ENCODE results near the gene HEPHL1.
A peak's percentile ranks its signal among the peaks of the same experiment; 100 is the strongest.

Gene HEPHL1

DNA sequence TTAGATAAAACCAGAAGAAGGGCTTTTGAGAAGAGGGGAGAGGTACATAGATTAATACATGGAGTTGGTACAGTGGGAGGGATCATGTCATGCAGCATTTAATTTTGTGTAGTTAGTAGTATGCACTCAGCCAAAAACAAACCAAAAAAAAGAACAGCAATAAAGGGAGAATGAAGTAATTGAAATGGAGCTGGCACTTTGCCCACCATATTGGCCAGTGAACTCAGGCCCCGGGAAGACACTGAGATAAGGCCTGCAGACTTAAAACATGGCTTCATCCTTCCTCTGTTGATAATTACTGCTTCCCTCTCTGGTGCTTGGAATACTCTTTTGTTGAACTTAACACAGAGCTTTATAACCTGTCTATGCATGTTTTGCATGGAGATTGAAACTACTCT is 110.6 kb downstream of the HEPHL1 start:
- peak; percentile 41 for DNase-seq

DNA sequence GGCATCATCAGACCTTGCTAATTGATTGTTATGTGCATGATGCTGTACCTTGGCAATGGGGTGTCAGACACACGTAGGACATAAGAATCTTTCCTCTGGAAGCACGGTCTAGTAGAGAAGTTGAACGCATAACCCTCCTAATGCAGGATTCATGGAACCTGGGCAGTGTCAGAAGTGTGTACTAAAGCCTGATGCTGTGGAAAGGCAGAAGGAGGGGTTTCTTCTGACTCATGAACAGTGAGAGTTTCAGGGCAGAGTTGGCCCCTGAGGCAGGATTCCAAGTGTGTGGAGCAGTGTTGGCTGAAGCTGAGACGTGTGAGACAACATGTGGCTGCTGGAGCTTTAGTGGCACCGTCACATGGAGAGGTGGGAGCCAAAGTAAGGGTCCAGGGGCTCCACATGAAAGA is 111.0 kb downstream of the HEPHL1 start:
- DNase-seq: peak; percentile 44

DNA sequence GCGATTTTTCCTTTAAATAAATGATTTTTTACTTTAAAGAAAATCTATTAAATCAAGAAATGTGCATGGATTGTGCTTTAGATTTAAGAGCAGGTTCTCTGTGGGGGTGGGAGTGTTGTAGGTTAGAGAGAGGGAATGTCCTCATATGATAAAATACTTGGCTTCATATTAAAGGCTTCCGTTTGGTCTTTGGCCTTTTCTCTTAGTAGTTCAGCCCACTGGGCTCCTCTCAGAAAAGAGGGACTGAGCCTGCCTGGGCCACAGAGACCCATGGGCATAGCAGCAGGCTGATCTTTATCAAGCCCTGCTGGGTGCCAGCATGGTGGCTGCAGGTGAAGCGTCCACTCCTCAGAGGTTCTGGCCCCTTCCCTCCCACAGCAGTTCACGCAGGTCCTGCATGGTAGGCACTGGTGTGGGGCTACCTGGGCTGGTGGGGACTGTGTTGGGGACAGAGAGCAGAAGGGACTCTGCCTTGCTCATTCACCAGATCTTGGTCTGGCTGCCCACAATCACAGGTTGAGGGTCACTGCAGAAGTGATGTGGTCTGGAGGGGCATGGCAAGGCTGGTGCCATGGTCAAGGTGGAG is 111.8 kb downstream of the HEPHL1 start:
- DNase-seq: no peak

DNA sequence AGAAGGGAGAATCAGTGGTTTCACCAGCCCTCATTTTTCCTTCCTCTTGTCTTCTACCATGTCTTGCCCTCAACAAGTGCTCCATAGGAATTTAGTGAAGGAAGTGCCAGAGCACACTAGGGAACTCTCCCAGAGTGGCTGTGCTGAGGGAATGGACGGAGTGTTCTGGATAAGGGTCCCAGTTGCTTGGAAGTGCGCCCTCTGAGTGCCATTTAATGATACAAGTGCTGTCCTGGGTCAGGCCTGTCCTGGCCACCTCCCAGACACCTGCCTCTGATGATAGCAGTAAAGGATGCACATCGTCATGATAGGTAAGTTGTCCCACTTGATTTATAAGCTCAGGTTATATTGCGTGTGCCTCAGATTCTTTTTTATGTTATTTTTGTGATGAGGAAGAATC is 112.6 kb downstream of the HEPHL1 start:
- no peak for DNase-seq

DNA sequence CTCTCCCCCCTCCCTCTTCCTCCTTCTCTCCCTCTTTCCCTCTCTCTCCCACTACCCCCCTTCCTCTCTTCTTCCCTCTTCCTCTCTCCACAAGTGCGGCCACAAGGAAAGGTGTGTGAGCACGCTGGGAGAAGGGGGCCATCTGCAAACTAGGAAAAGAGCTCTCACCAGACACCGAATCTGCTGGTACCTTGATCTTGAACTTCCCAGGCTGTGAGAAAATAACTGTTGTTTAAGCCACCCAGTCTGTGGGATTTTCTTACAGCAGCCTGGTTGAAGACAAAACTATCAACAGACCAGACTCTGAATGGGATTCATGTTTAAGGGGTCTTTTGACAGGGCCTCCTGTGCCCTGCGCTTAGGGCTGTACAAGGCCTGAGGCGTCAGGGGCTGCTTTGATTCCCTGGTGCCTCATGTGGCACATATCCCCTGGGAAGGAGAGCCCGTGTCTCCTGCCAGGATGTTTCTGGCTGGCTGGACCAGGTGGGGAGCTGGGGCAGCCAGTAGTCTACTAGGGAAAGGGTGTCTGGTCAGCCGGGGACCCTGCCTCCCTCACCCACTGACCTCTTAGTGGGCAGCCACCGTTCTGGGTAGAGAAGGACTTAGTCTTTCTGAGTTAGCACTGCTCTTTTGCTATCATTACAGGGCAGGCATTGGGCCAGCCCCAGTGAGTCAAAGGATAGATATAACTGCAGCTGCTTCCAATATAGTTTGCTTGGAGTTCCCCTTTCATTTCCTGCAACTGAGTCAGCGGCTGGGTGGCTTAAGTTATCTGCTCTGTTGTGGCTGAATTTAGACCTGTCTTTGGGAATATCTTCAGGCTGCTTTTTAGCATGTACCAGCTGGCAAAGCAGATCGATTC is 113.7 kb downstream of the HEPHL1 start:
- DNase-seq: peak; percentile 31

DNA sequence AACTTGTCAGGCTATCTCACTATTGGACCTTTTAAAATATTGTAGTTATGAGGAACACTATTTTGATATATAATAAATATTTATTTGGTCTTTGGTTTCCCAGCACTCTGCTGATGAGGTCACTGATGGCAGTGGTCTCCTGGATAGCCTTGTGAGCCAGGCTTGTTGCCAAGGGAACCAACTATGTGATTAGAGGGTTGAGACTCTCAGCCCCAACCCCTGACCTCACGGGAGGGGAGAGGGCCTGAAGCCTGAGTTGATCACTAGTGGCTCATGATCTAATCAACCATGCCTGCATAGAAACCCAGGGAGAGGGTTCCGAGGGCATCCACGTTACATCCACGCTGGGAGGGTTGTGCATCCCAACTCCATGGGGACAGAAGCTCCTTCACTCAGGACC is 118.3 kb downstream of the HEPHL1 start:
- peak; percentile 77 for DNase-seq

DNA sequence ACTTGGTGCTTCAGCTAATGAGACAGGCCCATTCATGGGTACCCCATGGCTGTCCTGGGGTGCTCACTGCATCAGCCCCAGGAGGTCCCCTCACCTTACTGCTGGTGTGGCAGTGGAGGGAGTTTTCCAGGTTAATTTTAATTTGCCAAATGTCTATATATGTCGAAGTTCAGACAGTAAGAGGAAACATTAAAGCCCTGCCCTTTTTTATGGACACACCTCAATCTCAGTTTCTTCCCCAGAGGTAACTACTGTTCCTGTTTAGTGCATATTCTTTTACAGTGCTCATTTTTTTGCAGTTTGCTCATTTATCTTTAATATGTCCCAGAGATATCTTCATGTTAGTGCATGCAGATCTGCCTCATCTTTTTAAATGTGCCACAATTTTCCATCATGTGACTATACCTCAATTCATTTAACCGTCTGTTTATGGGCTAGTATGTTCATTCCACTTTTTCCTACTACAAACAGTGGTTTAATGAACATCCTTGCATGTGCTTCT is 119.1 kb downstream of the HEPHL1 start:
- DNase-seq: no peak

DNA sequence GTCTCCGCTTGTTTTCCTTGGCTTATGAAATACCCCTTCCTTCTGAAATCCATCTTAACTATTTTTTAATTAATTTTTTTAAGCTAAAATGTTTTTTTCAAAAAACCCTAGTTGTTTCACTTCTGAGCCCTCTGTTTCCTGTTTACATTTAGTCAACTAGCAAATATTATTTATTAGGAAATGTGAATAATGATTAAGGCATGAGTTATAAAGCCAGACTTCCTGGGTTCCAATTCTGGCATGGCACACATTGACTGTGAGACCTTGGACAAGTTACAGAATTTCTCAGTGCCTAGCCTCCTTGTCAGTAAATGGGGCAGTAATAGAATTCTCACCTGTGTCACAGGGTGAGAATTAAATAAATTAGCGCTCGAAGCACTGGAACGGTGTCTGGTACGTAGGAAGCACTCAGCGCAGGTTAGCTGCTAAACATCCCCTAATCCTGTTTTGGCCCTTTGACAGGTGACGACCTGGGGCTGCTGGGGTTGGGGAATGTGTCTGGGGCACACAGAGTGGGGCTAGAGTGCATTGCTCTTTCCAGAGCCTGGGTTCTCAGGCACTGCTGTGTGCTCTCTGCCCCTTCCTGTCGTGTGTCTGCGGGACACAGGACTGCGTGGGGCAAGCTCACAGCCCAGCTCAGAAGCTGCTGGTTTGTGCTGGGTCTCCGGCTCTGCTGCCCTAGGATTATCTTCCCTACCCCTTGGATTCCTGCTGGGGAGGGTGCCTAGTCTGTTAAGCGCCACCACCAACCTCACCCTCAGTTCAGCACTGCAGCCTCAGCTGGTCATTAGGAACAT is 120.6 kb downstream of the HEPHL1 start:
- no peak for DNase-seq

DNA sequence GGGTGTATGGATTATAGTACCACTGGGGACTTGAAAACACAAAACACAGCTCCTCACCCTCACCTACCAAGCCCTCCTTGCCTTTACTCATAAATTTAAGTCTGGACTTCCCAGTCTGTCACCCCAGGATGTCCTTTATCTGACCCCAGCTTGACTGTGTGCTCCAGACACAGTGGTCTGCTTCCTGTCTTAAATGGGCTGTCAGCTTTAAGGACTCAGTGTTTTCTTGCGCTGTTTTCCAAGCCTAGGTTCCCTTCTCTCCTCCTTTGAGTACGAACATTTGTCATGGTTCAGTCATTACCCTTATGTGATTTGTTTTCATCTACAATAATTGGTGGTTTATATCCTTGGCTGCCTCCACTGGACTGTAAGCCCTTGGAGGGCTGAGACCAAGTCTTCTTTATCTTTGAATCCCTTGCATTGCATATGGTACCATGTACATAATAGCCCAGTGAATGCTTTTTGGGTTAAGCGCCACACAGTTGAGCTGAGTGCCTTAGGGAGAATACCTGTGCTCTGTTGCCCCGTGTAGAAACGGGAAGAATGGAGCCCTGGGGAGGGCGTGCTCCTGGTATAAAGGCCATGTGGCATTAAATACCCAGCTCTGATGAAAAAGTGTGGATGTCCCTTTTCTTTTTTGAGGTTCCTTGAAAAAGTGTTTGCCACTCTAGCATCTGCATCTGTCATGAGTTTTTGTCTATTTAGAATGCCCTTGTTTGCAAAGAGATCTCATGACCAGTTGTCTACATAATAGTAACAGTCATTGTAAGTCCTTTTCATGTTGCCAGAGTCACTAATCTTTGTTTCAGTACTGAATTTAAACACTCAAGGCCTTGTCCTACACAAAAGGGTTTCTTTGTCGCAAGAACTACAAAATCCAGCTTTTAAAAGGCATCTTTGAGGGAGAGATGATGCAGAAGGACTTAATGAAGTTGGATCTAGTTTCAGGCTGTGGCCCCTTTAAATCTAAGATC is 121.4 kb downstream of the HEPHL1 start:
- DNase-seq: no peak

DNA sequence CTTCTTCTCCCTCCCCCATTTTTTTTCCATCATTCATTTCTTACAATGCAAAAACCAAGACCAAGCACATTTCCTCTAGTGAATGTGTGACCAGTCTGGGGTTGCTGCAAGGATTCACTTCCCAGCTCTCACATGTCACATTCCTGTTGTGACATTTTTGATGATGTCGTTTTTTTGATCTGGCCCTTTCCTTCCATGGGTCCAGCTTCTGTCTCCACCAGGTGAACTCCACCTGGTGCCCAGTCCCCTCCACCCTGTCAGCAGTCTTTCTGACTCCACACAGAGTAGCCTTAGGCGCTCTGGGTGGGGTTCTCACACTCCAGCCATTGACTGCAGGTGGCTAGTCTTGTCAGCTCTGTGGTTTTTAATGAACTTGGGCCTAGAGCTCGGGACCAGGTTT is 123.1 kb downstream of the HEPHL1 start:
- DNase-seq: no peak

DNA sequence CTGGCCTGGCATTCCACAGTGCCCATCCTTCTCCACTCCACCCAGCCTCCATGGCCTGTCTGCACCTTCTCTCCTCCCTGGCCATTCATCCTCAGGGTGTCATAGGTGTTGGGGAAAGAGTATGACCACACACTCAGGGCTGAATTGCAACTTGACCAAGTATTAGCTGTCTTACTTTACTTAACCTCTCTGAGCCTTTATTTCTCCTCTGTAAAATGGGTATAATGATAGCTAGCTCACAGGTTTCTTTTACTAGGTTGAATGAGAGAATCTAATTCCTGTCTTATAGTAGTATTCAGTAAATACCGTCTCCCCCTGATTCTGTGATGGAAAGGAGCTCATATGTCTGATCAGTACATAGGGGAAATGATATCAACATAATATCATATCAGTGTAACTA is 123.5 kb downstream of the HEPHL1 start:
- DNase-seq: no peak

DNA sequence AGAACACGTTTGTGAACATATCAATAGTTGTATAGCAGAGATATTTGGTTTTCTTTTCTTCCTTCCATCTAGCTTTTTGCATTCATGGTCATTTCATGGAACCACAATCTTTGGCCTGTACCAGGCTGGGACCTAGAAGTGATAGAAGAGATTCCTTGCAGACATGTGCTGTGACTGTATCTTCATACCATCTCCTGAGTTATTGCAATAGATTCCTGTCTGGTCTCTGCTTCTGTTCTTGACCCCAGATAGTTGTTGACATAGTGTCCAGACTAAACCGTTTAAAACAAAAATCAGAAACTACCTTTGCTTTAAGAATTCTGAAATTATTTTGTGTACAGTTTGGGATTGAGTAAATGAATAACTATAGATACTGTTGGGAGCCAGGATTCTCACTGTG is 124.3 kb downstream of the HEPHL1 start:
- no peak for DNase-seq

DNA sequence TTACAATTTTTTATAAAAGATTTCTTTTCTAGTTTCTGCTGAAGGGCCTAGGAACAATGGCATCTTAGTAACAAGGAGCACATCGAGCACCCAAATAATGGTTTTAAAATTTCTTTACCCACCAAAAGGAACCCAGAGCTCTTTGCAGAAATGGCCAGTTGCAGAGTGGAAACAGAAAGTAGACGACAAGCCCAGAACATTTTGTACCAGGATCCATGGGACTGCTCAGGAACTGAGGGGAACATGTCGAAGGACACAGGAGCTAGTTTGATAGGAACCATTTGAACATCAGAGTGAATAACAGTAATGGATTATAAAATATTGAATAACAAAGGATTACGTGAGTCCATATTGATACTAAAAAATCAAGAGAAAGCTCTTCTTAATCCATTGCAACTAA is 124.8 kb downstream of the HEPHL1 start:
- no peak for DNase-seq

DNA sequence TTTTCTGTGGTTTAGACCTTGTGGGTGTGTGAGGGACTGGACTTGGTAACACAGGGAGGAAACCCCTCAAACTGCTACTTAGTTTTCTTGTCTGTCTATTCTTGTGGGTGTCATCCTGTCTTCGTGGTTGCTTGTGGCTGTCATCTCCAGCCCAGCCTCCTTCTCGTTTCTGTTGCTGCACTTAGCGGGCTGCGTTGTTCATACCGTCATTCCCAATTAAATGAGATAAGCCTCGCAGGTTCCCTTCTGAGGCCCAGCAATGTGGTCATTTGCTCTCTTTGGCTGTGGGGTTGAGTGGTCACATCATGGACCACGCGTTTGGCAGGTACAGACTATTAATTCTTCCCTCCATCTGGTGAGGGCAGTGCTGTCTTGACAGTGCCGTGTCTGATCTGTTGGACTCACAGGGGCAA is 126.3 kb downstream of the HEPHL1 start:
- DNase-seq: no peak

DNA sequence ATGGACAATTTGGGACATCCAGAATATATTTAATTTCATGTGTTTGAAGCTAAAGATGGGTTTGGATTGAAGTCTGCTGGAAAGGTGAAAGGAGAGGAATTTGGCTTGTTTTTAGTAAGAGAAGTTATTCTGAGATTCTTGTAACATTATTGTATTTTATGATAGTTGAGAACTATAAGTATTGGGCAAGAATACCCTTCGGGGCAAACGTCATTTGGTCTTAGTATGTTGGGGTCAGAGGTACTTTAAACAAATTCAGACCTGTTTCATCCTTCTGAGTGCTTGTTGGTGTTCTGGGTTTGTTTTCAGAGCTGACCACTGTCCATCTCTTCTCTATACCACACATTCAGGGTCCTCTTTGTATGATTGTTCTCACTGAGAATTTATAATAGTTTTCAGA is 127.0 kb downstream of the HEPHL1 start:
- no peak for DNase-seq

DNA sequence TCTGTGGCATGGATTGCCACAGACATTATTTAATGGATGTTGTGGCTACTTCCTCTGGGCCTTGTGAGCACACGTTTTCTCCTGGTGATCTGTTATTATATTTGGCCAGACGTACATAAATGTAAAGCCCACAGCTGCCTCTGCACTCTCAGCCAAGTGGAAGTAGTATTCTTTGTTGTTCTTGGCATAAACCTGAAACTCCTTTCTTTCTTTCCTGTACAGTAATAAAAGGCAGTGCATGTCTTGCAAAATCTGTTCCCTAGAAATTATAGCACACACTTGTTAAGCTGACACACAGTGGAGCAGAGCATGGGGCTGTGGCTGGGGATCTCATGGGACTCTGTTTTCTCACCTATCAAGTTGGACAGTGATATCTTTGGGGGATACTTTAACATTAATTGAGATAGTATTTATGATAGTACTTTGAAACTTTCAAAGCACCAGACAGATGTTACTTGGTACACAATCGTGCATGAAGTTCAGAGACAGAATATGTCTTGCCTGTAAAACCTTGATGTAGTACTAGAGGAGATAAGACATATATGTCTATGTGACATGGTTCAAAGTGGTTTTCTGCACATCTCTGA is 128.4 kb downstream of the HEPHL1 start:
- DNase-seq: no peak

DNA sequence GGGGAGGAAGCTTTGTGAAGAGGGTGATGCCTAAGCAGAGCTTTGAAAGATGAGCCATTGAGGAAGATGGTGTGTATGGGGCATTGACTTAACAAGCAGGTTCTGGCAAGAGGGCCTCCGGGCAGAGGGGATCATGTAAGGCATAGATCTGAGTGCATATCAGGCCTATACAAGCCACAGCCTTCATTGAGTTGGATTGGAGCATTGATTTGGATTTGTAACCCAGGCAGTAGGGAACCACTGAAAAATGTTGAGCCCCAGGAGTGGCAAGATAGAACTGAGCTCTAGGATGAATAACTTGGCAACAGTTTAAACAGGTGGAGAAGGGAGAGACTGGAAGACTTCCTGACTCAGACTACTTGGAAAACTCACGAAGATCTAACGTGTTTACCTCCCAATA is 128.9 kb downstream of the HEPHL1 start:
- DNase-seq: no peak

DNA sequence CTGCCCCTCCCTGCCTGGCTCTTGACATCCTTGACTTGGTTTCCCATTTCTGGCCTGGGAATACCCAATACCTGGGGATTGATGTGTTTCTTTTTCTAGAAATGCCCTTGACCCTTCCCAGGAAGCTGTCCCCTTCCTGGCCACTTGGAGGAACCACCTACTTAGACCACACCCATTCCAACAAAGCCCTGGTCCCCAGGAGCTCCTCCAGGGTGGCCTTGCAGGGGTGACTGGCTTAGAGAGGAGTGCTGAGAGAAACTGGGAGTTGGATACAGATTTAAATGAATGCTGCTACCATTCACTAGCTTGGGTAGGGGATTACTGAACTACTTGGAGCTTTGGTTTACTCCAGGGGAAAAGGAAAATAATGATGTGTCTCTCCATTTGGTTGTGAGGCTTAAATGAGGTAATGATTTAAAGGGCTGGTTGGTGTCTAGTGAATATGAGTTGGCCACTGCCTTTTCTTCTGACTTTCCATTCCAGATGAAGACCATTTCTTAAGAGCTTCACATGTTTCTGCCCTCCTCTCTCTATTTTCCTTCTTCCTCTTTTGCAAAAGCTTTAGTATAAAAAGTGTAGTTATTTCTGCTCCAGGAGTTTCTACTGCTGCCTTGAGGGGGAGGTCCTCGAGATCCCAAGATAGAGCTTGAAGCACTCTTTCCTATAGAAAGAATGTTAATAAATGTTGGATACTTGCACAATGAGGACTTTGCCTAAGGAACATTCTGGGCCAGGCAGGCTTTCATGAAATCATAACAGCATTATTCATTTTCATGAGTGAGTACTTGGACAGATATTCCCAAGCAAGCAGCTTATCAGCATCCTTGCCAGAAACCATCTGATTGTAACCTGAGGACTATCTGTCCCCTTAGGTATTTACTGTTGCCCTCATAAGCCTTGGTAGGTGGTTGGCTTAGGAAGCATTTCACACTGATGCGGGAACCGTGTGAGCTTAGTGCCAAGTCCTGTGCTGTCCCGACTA is 129.8 kb downstream of the HEPHL1 start:
- DNase-seq: no peak

DNA sequence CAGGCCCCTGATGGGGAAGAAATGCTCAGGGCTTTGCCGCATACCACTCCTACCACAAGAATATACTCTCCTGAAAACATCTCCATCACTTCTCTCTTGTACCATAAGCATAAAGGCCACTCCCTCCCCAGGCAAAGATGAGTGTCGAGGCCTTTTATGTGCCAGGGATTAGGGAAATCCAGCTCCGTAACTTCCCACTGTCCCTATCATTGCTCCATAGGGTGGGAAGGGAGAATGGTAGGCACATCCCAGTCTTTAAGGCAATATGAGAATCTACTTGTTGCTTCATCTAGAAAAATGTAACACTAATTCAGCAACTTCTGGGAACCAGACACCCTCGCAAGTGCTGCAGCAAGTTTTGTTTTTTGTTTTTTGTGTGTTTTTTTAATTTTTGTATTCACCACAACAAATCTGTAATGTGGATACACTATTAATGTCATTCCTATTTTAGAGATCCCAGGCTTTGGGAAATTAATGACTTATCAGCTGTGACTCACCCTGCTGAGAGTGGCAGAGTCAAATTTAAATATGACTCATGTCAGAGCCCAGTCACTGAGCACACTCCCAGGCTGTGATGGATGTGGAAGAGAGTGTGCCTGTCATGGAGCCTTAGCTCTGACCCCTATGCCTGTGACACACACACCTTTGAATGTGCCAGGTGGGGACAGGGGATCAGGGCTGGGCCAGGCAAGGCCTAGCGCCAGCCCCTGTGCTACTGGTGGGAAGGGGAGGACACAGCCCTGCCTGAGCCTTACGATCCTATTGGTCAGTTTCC is 130.9 kb downstream of the HEPHL1 start:
- no peak for DNase-seq

DNA sequence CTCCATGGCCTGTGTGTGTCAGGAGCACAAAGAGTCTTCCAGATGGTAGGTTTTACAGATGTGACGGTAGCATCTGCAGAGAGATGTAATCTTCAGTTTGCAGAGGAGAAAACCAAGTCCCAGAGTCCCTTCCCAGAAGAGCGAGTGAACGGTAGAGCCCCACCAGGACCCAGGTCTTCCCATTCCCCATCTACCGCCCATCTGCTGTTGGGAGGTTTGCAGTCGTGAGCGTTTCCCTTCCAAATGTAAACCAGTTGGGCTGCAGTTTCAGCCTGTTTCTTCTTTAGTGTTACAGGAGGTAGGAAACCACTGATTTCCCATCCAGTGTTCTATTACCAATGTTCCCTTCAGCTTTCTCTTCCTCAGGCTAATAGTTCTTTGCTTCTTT is 131.5 kb downstream of the HEPHL1 start:
- no peak for DNase-seq
